ENCODE measurements around the gene NKAIN1.
"Not testable (repeated sequence)": the region's sequence is repeated elsewhere in the genome, so short reads cannot be mapped to it uniquely, and the experiment has no call there.

NKAIN1 gene

GRCh38 chr1:31154000-31154631, 85.6 kb downstream of the NKAIN1 start:
- no peak for DNase-seq (ENCODE audit: low read depth in 2 of 2)

- no peak for DNase-seq (ENCODE audit: low read depth in 2 of 2)
These were observed 86.3 kb downstream of the NKAIN1 start for GRCh38 chr1:31153423-31153822.

- DNase-seq (ENCODE audit: low read depth in 2 of 2): no peak
These were observed 87.4 kb downstream of the NKAIN1 start for GRCh38 chr1:31152181-31152795.

DNA sequence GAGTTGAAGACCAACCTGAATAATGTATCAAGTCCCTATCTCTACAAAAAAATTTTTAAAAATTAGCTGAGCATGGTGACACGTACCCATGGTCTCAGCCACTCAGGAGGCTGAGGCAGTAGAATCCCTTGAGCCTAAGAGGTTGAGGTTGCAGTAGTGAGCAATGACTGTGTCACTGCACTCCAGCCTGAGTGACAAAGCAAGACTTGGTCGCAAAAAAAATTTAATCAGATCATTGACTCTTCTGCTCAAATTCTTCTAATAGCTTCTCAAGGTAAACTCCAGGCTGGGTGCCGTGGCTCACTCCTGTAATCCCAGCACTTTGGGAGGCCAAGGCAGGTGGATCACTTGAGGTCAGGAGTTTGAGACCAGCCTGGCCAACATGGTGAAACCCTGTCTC, 88.3 kb downstream of the NKAIN1 start:
- no peak for DNase-seq (ENCODE audit: low read depth in 2 of 2)

- no peak for DNase-seq (ENCODE audit: low read depth in 2 of 2)
These were observed 91.3 kb downstream of the NKAIN1 start for GRCh38 chr1:31148409-31148808.

- DNase-seq (ENCODE audit: low read depth in 2 of 2): no peak
These were observed 94.0 kb downstream of the NKAIN1 start for GRCh38 chr1:31145648-31146047.

DNA sequence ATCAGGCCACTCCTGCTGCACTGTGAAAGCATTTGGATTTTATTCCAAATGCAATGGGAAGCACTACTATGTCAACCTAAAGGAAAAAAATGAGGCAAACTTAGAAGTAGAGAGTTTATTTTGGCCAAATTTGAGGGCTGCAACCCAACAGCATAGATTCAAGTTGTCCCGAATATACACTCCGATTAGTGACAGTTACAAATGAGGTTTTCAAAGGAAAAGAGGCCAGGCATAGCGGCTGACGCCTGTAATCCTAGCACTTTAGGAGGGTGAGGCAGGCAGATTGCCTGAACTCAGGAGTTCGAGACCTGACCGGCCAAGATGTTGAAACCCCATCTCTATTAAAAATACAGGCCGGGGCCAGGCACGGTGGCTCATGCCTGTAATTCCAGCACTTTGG, 95.2 kb downstream of the NKAIN1 start:
- no peak for DNase-seq (ENCODE audit: low read depth in 2 of 2)

GRCh38 chr1:31143455-31143854, 96.2 kb downstream of the NKAIN1 start:
- no peak for DNase-seq (ENCODE audit: low read depth in 2 of 2)

DNA sequence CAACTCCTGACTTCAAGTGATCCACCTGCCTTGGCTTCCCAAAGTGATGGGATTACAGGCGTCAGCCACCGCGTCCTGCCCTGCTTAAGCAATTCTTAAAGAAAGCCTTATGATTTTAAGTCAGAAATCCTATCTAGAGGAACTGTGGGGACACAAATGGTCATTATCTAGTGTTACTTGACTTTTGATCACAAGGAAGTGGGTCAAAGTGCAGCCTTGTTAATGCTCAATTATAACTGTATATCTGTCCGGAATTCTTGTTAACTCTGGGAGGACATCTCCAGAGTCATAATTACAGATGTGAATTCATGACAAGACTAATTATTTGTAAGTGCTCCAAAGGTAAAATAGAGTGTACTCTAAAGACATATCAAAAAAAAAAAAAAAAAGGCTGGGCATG, 97.3 kb downstream of the NKAIN1 start:
- DNase-seq (ENCODE audit: low read depth in 2 of 2): no peak

GRCh38 chr1:31140299-31140698, 99.4 kb downstream of the NKAIN1 start:
- DNase-seq (ENCODE audit: low read depth in 2 of 2): no peak

DNA sequence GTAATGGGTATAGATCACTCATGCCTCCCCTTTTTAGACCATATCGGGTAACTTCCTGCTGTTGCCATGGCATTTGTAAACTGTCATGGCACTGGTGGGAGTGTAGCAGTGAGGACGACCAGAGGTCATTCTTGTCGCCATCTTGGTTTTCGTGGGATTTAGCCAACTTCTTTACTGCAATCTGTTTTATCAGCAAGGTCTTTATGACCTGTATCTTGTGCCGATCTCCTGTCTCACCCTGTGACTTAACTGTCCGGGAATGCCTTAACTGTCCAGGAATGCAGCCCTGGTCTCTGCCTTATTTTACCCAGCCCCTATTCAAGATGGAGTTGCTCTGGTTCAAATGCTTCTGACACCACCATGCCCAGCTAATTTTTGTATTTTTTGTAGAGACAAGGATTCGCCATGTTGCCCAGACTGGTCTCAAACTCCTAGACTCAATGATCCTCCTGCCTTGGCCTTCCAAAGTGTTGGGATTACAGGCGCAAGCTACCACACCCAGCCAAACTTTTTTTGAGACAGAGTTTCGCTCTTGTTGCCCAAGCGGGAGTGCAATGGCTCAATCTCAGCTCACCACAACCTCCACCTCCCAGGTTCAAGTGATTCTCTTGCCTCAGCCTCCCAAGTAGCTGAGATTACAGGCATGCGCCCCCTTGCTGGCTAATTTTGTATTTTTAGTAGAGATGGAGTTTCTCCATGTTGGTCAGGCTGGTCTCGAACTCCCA, 100.7 kb downstream of the NKAIN1 start:
- not testable (repeated sequence) for DNase-seq (ENCODE audit: low read depth in 2 of 2)

- DNase-seq (ENCODE audit: low read depth in 2 of 2): not testable (repeated sequence)
These were observed 101.8 kb downstream of the NKAIN1 start for GRCh38 chr1:31137873-31138272.

DNA sequence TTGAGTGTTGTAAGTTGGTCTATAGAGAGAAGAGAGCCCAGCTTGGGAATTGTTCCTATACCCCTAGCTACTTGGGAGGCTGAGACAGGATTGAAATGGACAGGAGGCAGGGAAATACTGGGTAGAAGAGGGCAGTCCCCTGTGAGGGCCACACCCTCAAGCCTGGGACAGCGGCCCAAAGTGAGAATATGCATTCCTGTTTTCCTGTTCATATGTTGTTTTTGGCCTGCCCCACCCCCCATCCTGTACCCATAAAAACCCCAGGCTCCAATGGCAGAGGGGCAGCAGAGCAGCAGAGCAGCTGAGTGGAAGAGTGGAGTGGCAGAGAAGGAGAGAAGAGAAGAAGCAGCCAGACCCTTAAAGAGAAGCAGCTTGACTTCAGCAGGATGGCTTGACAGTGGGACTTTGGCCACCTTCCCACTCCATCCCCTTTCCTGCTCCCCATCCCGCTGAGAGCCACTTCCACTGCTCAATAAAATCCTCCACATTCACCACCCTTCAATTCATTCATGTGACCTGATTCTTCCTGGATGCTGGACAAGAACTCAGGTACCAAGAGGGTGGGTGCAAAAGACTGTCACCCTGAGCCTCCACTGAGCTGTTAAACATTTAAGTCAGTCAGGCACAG, 103.6 kb downstream of the NKAIN1 start:
- no peak for DNase-seq (ENCODE audit: low read depth in 2 of 2)

DNA sequence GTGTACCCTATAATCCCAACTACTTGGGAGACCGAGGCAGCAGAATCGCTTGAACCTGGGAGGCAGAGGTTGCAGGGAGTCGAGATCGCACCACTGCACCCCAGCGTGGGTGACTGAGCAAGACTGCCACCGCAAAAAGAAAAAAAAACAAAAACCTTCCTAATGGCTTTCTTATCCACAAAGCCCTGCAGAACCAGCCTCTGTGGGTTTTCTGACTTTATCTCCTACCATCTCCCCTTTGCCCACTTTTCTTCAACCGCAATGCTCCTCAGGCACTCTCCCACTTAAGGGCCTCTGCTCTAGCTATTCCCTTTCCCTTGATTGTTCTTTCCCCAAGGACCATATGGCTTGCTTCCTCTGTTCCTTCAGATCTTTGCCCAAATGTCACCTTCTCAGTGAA, 106.3 kb downstream of the NKAIN1 start:
- DNase-seq (ENCODE audit: low read depth in 2 of 2): no peak
